ENCODE data around the gene ZBTB21. TPM values are rescaled to one million over a fixed set of nuclear protein-coding genes. Genes with fewer than 3 reads are reported as not detected.

ZBTB21 gene
- total RNA-seq, 4 donors from 2014 or later: 6.1 to 20.4 (median 14.1) TPM

GRCh38 chr21:42019101-42019605 lies 9.0 kb upstream of the ZBTB21 start:
- H3K4me3 ChIP-seq: no peak overlapping the region
- no peak for DNase-seq
- TF ChIP-seq CTCF (IDR thresholded peaks at IDR 0.05) (no peak), POLR2A (IDR thresholded peaks at IDR 0.05) (no peak)
- no peaks in the 10 kb centered on the region for H3K9me3 ChIP-seq
- H3K4me1 ChIP-seq: no peaks in the 10 kb centered on the region
- no peaks in the 10 kb centered on the region for H3K27me3 ChIP-seq
- no peaks in the 10 kb centered on the region for H3K36me3 ChIP-seq
- H3K27ac ChIP-seq: no peak overlapping the region

GRCh38 chr21:42017022-42017421 lies 6.9 kb upstream of the ZBTB21 start:
- TF ChIP-seq CTCF (IDR thresholded peaks at IDR 0.05): no peak
- no peak for TF ChIP-seq POLR2A (IDR thresholded peaks at IDR 0.05)
- Histone ChIP-seq H3K27ac (no peak overlapping the region), H3K9me3 (no peaks in the 10 kb centered on the region), H3K27me3 (no peaks in the 10 kb centered on the region), H3K36me3 (no peaks in the 10 kb centered on the region), H3K4me1 (no peaks in the 10 kb centered on the region), H3K4me3 (no peak overlapping the region)
- DNase-seq: no peak

- no peaks in the 10 kb centered on the region for H3K4me1 ChIP-seq
- no peak for DNase-seq
- H3K27me3 ChIP-seq: no peaks in the 10 kb centered on the region
- no peaks in the 10 kb centered on the region for H3K36me3 ChIP-seq
- TF ChIP-seq CTCF (IDR thresholded peaks at IDR 0.05) (no peak), POLR2A (IDR thresholded peaks at IDR 0.05) (no peak)
- H3K9me3 ChIP-seq: no peaks in the 10 kb centered on the region
- no peak overlapping the region for H3K4me3 ChIP-seq
- no peak overlapping the region for H3K27ac ChIP-seq
Observed at GRCh38 chr21:42016364-42016985, 6.3 kb upstream of the ZBTB21 start.

GRCh38 chr21:42013931-42014330 lies 3.8 kb upstream of the ZBTB21 start:
- peaks cover 0 to 6% (median 0%) of the 10 kb centered on the region in 4 donors for H3K4me1 ChIP-seq
- H3K9me3 ChIP-seq: no peaks in the 10 kb centered on the region
- H3K36me3 ChIP-seq: no peaks in the 10 kb centered on the region
- H3K27ac ChIP-seq: no peak overlapping the region
- no peaks in the 10 kb centered on the region for H3K27me3 ChIP-seq
- no peak for DNase-seq
- TF ChIP-seq POLR2A (IDR thresholded peaks at IDR 0.05): no peak
- no peak overlapping the region for H3K4me3 ChIP-seq

- no peak overlapping the region for H3K27ac ChIP-seq
- no peaks in the 10 kb centered on the region for H3K9me3 ChIP-seq
- H3K36me3 ChIP-seq: no peaks in the 10 kb centered on the region
- no peaks in the 10 kb centered on the region for H3K27me3 ChIP-seq
- peaks cover 0 to 9% (median 0%) of the 10 kb centered on the region in 4 donors for H3K4me1 ChIP-seq
- no peak for DNase-seq
- no peak overlapping the region for H3K4me3 ChIP-seq
- TF ChIP-seq CTCF (IDR thresholded peaks at IDR 0.05) (no peak), POLR2A (IDR thresholded peaks at IDR 0.05) (no peak)
Observed at GRCh38 chr21:42013376-42013775, 3.2 kb upstream of the ZBTB21 start.

GRCh38 chr21:42012763-42013329 lies 2.7 kb upstream of the ZBTB21 start:
- Histone ChIP-seq H3K27me3 (no peaks in the 10 kb centered on the region), H3K36me3 (no peaks in the 10 kb centered on the region), H3K27ac (no peak overlapping the region), H3K4me3 (no peak overlapping the region), H3K9me3 (no peaks in the 10 kb centered on the region), H3K4me1 (peaks cover 0 to 9% (median 0%) of the 10 kb centered on the region in 4 donors)
- DNase-seq: no peak
- TF ChIP-seq CTCF (IDR thresholded peaks at IDR 0.05): no peak
- TF ChIP-seq POLR2A (IDR thresholded peaks at IDR 0.05): no peak
